K562 (cell line): ENCODE results near the gene SDR42E2. TPM values are rescaled to one million over a fixed set of nuclear protein-coding genes. Genes with fewer than 3 reads are reported as not detected.

ENCODE experiments used
- ATAC-seq: fragments of 200-7000 bp; cut with Tn5 transposase; 3 replicates; pipeline ENCODE4 v1.9.1; 2020; ENCODE audit warnings: moderate library complexity
- BruUV-seq: library from RNA; stranded (reverse); fragments of 400-500 nt; replicated peaks from 2 replicates; lab custom pipeline; 2021; lab: Mats Ljungman, UMichigan
- CTCF ChIA-PET: fragments of 300-600 bp; formaldehyde crosslinking; extraction: SDS; loops from one replicate; lab custom pipeline; 2021; ENCODE audit warnings: low intra/inter-chr PET ratio; lab: Yijun Ruan, JAX
- POLR2A ChIA-PET: fragments of 300-600, 350-650 bp; sonication (Branson Sonifier 250); formaldehyde crosslinking; extraction: SDS; loops from one replicate; lab custom pipeline; 2021; ENCODE audit warnings: antibody characterized with exemption, inconsistent platforms; lab: Yijun Ruan, JAX
- DNase-seq, 4 experiments: peaks; one replicate each; pipeline versions ENCODE4 v3.0.0 to v3.0.0-alpha.2; 2011 to 2018; ENCODE audit warnings: low spot score in 3 of 4, mixed read lengths in 3 of 4; ENCODE audit errors: extremely low read depth in 1 of 4
- FAIRE-seq: peaks from 2 replicates; lab custom pipeline; 2011; peaks lifted over from hg19 to GRCh38; lab: Jason Lieb, UNC
- H2AFZ ChIP-seq: 2 replicates; pipeline ENCODE4 v1.6.0; 2011; ENCODE audit warnings: low read depth, low read length, control low read depth, inconsistent platforms
- H3K27ac ChIP-seq: fragments of 200-600 bp; 3 replicates; pipeline ENCODE4 v1.8.0; 2011; ENCODE audit warnings: low read depth, mild to moderate bottlenecking, control low read depth, inconsistent platforms, low read length, moderate library complexity, mixed read lengths; ENCODE audit errors: extremely low read depth
- H3K27me3 ChIP-seq, 2 experiments: fragments of 300-600 bp in 1 of 2; 2 replicates in 1 of 2; 3 replicates in 1 of 2; pipeline versions ENCODE4 v1.6.0 to v1.8.0; 2011; ENCODE audit warnings: inconsistent platforms in 2 of 2, low read length in 2 of 2, mild to moderate bottlenecking in 1 of 2, mixed read lengths in 1 of 2, moderate library complexity in 1 of 2; ENCODE audit not compliant: control insufficient read depth in 2 of 2, insufficient read depth in 2 of 2
- H3K36me3 ChIP-seq: fragments of 300-600 bp; 3 replicates; pipeline ENCODE4 v1.8.0; 2011; ENCODE audit warnings: mild to moderate bottlenecking, low read length, inconsistent platforms; ENCODE audit not compliant: control insufficient read depth, insufficient read depth
- H3K4me1 ChIP-seq, 2 experiments: fragments of 200-600 bp in 1 of 2; replicated peaks in 1 of 2; 2 replicates in 1 of 2; 3 replicates in 1 of 2; pipeline versions ENCODE4 v1.5.1 to v1.8.0; 2011; ENCODE audit warnings: inconsistent platforms in 2 of 2, low read length in 2 of 2, mild to moderate bottlenecking in 1 of 2, mixed read lengths in 1 of 2, moderate library complexity in 1 of 2; ENCODE audit not compliant: control insufficient read depth in 2 of 2, insufficient read depth in 2 of 2
- H3K4me2 ChIP-seq: 2 replicates; pipeline ENCODE4 v1.6.1; 2011; ENCODE audit warnings: low read length, control low read depth, inconsistent platforms, mixed read lengths; ENCODE audit not compliant: insufficient read depth
- H3K4me3 ChIP-seq: fragments of 200-600 bp; sonication (generic), shearing (Covaris generic); 2 replicates; pipeline ENCODE4 v1.5.1; 2016; ENCODE audit warnings: control low read depth, inconsistent platforms
- H3K79me2 ChIP-seq: fragments of 200-600 bp; 3 replicates; pipeline ENCODE4 v1.8.0; 2011; ENCODE audit warnings: low read length, inconsistent platforms; ENCODE audit not compliant: control insufficient read depth, insufficient read depth
- H3K9ac ChIP-seq, 2 experiments: 2 replicates each; pipeline versions ENCODE4 v1.6.0 to v1.6.1; 2011; ENCODE audit warnings: low read depth in 2 of 2, low read length in 2 of 2, control low read depth in 1 of 2, inconsistent platforms in 1 of 2, mild to moderate bottlenecking in 1 of 2, mixed read lengths in 1 of 2; ENCODE audit not compliant: insufficient read depth in 1 of 2
- H3K9me1 ChIP-seq: one replicate; pipeline ENCODE4 v1.6.0; 2011; ENCODE audit warnings: inconsistent platforms, mild to moderate bottlenecking, low read length, moderate library complexity; ENCODE audit not compliant: control insufficient read depth, insufficient read depth
- H3K9me3 ChIP-seq: replicated peaks from 2 replicates; pipeline ENCODE4 v1.5.1; 2011; ENCODE audit warnings: low read depth, low read length, inconsistent platforms; ENCODE audit not compliant: control insufficient read depth, insufficient read depth
- H4K20me1 ChIP-seq: replicated peaks from 2 replicates; pipeline ENCODE4 v1.6.1; 2011; ENCODE audit warnings: low read length, inconsistent platforms, mixed read lengths; ENCODE audit not compliant: control insufficient read depth, insufficient read depth
- ARNT ChIP-seq, 2 experiments: fragments of 450-650 bp; IDR thresholded peaks; 2 replicates each; pipeline ENCODE4 v1.6.1; 2016; ENCODE audit warnings: mild to moderate bottlenecking in 1 of 2
- CBX2 ChIP-seq: fragments of 200-600 bp; sonication (generic); IDR thresholded peaks from one replicate; pipeline ENCODE4 v1.6.1; 2012; ENCODE audit warnings: mild to moderate bottlenecking, low read length, inconsistent platforms; ENCODE audit not compliant: insufficient read depth, poor library complexity, severe bottlenecking
- FOSL1 ChIP-seq: fragments of 200-800 bp; sonication (Bioruptor generic); conservative IDR thresholded peaks from 2 replicates; pipeline ENCODE4 v1.6.1; 2016; ENCODE audit warnings: missing genetic modification characterization, missing compliant biosample characterization
- PRDM10 ChIP-seq: fragments of 450-650 bp; IDR thresholded peaks from 2 replicates; pipeline ENCODE4 v1.6.1; 2018; ENCODE audit not compliant: partially characterized antibody
- SNRNP70 ChIP-seq: fragments of 200-400 bp; formaldehyde crosslinking; optimal IDR thresholded peaks from 2 replicates; pipeline ENCODE3; 2017; ENCODE audit warnings: low read depth, low read length
- ZKSCAN3 ChIP-seq: fragments of 250-450 bp; sonication (Bioruptor Pico); IDR thresholded peaks from 2 replicates; pipeline ENCODE4 v1.4.0; 2020
- ZNF3 ChIP-seq: fragments of 250-450 bp; sonication (Bioruptor Pico); IDR thresholded peaks from 2 replicates; pipeline ENCODE4 v1.5.0; 2021; ENCODE audit warnings: mild to moderate bottlenecking, moderate library complexity
- ZNF561 ChIP-seq: fragments of 450-650 bp; formaldehyde crosslinking; conservative IDR thresholded peaks from 2 replicates; pipeline ENCODE4 v1.4.0; 2020; ENCODE audit warnings: mild to moderate bottlenecking, moderate library complexity
- WGBS: fragments of 100-300 bp; shearing (Covaris generic); methylation state at CpG from one replicate; pipeline ENCODE4 v1.1.6; 2016; ENCODE audit warnings: low coverage, mixed read lengths; ENCODE audit not compliant: insufficient coverage; ENCODE audit errors: missing lambda C conversion rate; 5-methylcytosine and 5-hydroxymethylcytosine counted together
- in situ Hi-C: fragments of 300-500 bp; cut with MboI; formaldehyde crosslinking; loops from 4 replicates; pipeline ENCODE4 v1.15.0; 2018; ENCODE audit warnings: inconsistent platforms, mixed read lengths
- intact Hi-C: fragments of 100-400 bp; cut with micrococcal nuclease; formaldehyde crosslinking; loops from 2 replicates; pipeline ENCODE4 v1.14.2; 2022
- polyA plus RNA-seq, 8 experiments: library from polyadenylated mRNA; depleted of rRNA in 4 of 8; stranded (reverse) in 5 of 8; unstranded in 3 of 8; fragments of >200 nt; fragmentation: Nextera tagmentation in 2 of 8; fragmentation: Illumina TruSeq in 1 of 8; extraction: Ambion mirVana in 2 of 8; extraction: Trizol in 1 of 8; gene quantifications; 2 replicates each; pipeline versions ENCODE4 v1.2.1 to v1.2.3, GENCODE V29; 2011 to 2014; ENCODE audit warnings: inconsistent platforms in 1 of 8, missing spikeins in 1 of 8
- total RNA-seq, 7 experiments: library from RNA; depleted of rRNA in 6 of 7; stranded (reverse); fragments of >200 nt in 6 of 7; fragmentation: Illumina TruSeq in 2 of 7; extraction: Trizol in 2 of 7; gene quantifications; 2 replicates each; pipeline versions ENCODE4 v1.2.1 to v1.2.3, GENCODE V29; 2011 to 2021; ENCODE audit warnings: low replicate concordance in 1 of 7

SDR42E2 gene
- total and polyA plus RNA-seq, 9 of the 15 experiments (the other 6 are each of a cell fraction or from before 2014, with no cell fraction given), result 0.03 to 0.07 (median 0.04) TPM; not detected in 4

- H3K27ac ChIP-seq, result no peak overlapping the region
- intact Hi-C loops (no loop called here), in situ Hi-C loops (loop anchor here (25.0 kb wide), 1 partner anchor 305 kb away; no protein-coding TSS in a partner anchor)
- H3K9me1 ChIP-seq, result no peaks in the 10 kb centered on the region
- no peaks in the 10 kb centered on the region for H3K4me1 ChIP-seq
- no peaks in the 10 kb centered on the region for H3K9me3 ChIP-seq
- CTCF ChIA-PET, result no interaction called here
- no peak for ATAC-seq
- no peak overlapping the region for H3K4me2 ChIP-seq
- no peak overlapping the region for H2AFZ ChIP-seq
- FAIRE-seq, result no peak
- WGBS, result 14% methylated on average over 2 of the region's 2 CpGs
- BruUV-seq, result no TSS peak
- no peaks in the 10 kb centered on the region for H3K36me3 ChIP-seq
- TF ChIP-seq SNRNP70 (no peak), ZKSCAN3 (CRISPR knock-in tag) (no peak), ARNT (IDR thresholded peaks at IDR 0.05) (no peak), CBX2 (no peak), ZNF561 (no peak), ZNF3 (CRISPR knock-in tag) (no peak), PRDM10 (no peak), FOSL1 (tag) (no peak)
- H3K9ac ChIP-seq, result no peak overlapping the region; a peak in 1 of 4 replicates
- no peaks in the 10 kb centered on the region for H4K20me1 ChIP-seq
- H3K4me3 ChIP-seq, result no peak overlapping the region
- no peaks in the 10 kb centered on the region for H3K79me2 ChIP-seq
- POLR2A ChIA-PET, result no interaction called here
- no peak for DNase-seq
- peaks cover 0 to under 1% of the 10 kb centered on the region in 2 experiments; a peak in 2 of 5 replicates for H3K27me3 ChIP-seq
These were observed 44.7 kb upstream of the SDR42E2 start for GRCh38 chr16:22117609-22118008.
